GM12891 (cell line): Measurements from ENCODE around the gene AVEN.

ENCODE experiments used
- PAX5 ChIP-seq: IDR thresholded peaks from 2 replicates; pipeline ENCODE4 v1.6.1; 2011; ENCODE audit warnings: low read length, moderate library complexity, mild to moderate bottlenecking; ENCODE audit not compliant: insufficient read depth, severe bottlenecking
- POLR2A ChIP-seq: IDR thresholded peaks from 2 replicates; pipeline ENCODE4 v1.6.1; 2011; ENCODE audit warnings: low read depth, low read length, control low read depth
- POLR2AphosphoS5 ChIP-seq: IDR thresholded peaks from 2 replicates; pipeline ENCODE4 v1.6.1; 2011; ENCODE audit warnings: low read depth, low read length, control low read depth
- POU2F2 ChIP-seq: IDR thresholded peaks from 2 replicates; pipeline ENCODE4 v1.6.1; 2011; ENCODE audit warnings: low read depth, mild to moderate bottlenecking, control low read depth, low read length, moderate library complexity
- SPI1 ChIP-seq: IDR thresholded peaks from 2 replicates; pipeline ENCODE4 v1.6.1; 2011; ENCODE audit warnings: low read depth, low read length, control low read depth
- TAF1 ChIP-seq: IDR thresholded peaks from 2 replicates; pipeline ENCODE4 v1.6.1; 2011; ENCODE audit warnings: low read depth, low read length, control low read depth

GRCh38 chr15:33987444-33987843 is 51.6 kb downstream of the AVEN start:
- TF ChIP-seq POLR2A (no peak), TAF1 (no peak), POLR2AphosphoS5 (no peak), PAX5 (no peak), POU2F2 (no peak), SPI1 (no peak)
